GM21423 (cell line): ENCODE measurements around the gene SLC7A1.

Experiments
- ATAC-seq: cut with Tn5 transposase; IDR thresholded peaks from one replicate; pipeline ENCODE4 v1.9.1; 2021; ENCODE audit warnings: mild to moderate bottlenecking, moderate library complexity; ENCODE audit not compliant: unreplicated experiment

The SLC7A1 gene

DNA sequence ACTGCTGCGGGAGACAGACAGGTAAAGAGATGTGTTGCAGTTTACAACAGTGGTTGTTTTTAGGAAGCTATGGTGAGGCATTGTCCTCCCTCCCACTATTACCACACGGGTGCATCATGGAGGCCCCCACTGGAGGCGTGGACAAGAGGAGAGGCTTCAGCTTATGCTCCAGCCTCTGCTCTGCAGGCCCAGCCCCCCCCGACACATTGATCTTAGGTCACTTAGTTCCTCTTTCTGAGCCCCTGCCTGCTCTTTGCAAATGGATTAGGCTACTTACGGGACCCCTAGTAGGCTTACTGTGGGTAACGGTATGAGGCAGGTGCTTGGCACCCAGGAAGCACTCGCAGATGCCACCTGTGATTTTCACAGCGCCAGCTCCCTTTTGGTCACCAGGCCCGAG is 123.9 kb downstream of the SLC7A1 start:
- no peak for ATAC-seq

- ATAC-seq = no peak
Measured at GRCh38 chr13:29465741-29466293, 129.7 kb downstream of the SLC7A1 start.

GRCh38 chr13:29464105-29464679 is 131.3 kb downstream of the SLC7A1 start:
- ATAC-seq = no peak

GRCh38 chr13:29459813-29460355 is 135.6 kb downstream of the SLC7A1 start:
- ATAC-seq = no peak
